ENCODE results near the gene TSC22D1. TPM values are rescaled to one million over a fixed set of nuclear protein-coding genes. Genes with fewer than 3 reads are reported as not detected.
"Not testable (repeated sequence)": the region's sequence is repeated elsewhere in the genome, so short reads cannot be mapped to it uniquely, and the experiment has no call there.

The TSC22D1 gene
- total and polyA plus RNA-seq, 9 donors, result 100 to 369 (median 154) TPM

- Histone ChIP-seq H3K9me3 (no peaks in the 10 kb centered on the region), H3K36me3 (no peaks in the 10 kb centered on the region), H3K4me3 (no peak overlapping the region), H3K27ac (no peak overlapping the region), H3K27me3 (no peaks in the 10 kb centered on the region), H3K4me1 (ENCODE audit: insufficient read depth) (peaks cover 3% of the 10 kb centered on the region)
- intact Hi-C loops (cut with DNase I), result loop anchor here in 1 of 4 donors (10.0 kb wide), 1 partner anchor 69 kb away; no protein-coding TSS in a partner anchor
- no peak for DNase-seq
- WGBS, 3 donors, result 15 to 28% (median 16%) methylated on average over 6 of the region's 6 CpGs
- no peak for TF ChIP-seq EP300 (IDR thresholded peaks at IDR 0.05)
- no peak for TF ChIP-seq CTCF (IDR thresholded peaks at IDR 0.05)
- no peak for TF ChIP-seq POLR2A (IDR thresholded peaks at IDR 0.05)
These were observed 29.6 kb upstream of the TSC22D1 start for GRCh38 chr13:44605721-44606120.

- WGBS, 3 donors, result 7 to 13% (median 11%) methylated on average over 2 of the region's 2 CpGs
- Histone ChIP-seq H3K27me3 (no peaks in the 10 kb centered on the region), H3K27ac (no peak overlapping the region), H3K9me3 (no peaks in the 10 kb centered on the region), H3K4me3 (no peak overlapping the region), H3K4me1 (ENCODE audit: insufficient read depth) (peaks cover 3% of the 10 kb centered on the region), H3K36me3 (no peaks in the 10 kb centered on the region)
- intact Hi-C loops (cut with DNase I), result loop anchor here in 1 of 4 donors (10.0 kb wide), 1 partner anchor 70 kb away; no protein-coding TSS in a partner anchor
- DNase-seq, result peak in 1 of 5 donors; percentile 21
- no peak for TF ChIP-seq EP300 (IDR thresholded peaks at IDR 0.05)
- no peak for TF ChIP-seq POLR2A (IDR thresholded peaks at IDR 0.05)
- no peak for TF ChIP-seq CTCF (IDR thresholded peaks at IDR 0.05)
These were observed 29.1 kb upstream of the TSC22D1 start for GRCh38 chr13:44605275-44605674.

- Histone ChIP-seq H3K9me3 (no peaks in the 10 kb centered on the region), H3K36me3 (no peaks in the 10 kb centered on the region), H3K4me3 (no peak overlapping the region), H3K4me1 (ENCODE audit: insufficient read depth) (peaks cover 3% of the 10 kb centered on the region), H3K27me3 (no peaks in the 10 kb centered on the region), H3K27ac (no peak overlapping the region)
- intact Hi-C loops (cut with DNase I), result loop anchor here in 1 of 4 donors (10.0 kb wide), 1 partner anchor 73 kb away; no protein-coding TSS in a partner anchor
- 43 to 53% (median 51%) methylated on average over 2 of the region's 2 CpGs for WGBS, 3 donors
- no peak for TF ChIP-seq CTCF (IDR thresholded peaks at IDR 0.05)
- TF ChIP-seq EP300 (IDR thresholded peaks at IDR 0.05), result no peak
- TF ChIP-seq POLR2A (IDR thresholded peaks at IDR 0.05), result no peak
- no peak for DNase-seq
These were observed 25.5 kb upstream of the TSC22D1 start for GRCh38 chr13:44601586-44601985.

GRCh38 chr13:44593861-44594592, 17.9 kb upstream of the TSC22D1 start:
- DNase-seq; intact Hi-C loops (cut with DNase I); H3K9me3 ChIP-seq; H3K27ac ChIP-seq; H3K4me1 ChIP-seq (ENCODE audit: insufficient read depth); H3K36me3 ChIP-seq; H3K27me3 ChIP-seq; H3K4me3 ChIP-seq: not testable (repeated sequence)
- WGBS, 3 donors, result 94 to 96% (median 95%) methylated on average over 20 of the region's 20 CpGs

GRCh38 chr13:44592216-44592847, 16.2 kb upstream of the TSC22D1 start:
- Histone ChIP-seq H3K27ac (no peak overlapping the region), H3K4me3 (no peak overlapping the region), H3K36me3 (no peaks in the 10 kb centered on the region), H3K9me3 (no peaks in the 10 kb centered on the region), H3K4me1 (ENCODE audit: insufficient read depth) (no peaks in the 10 kb centered on the region), H3K27me3 (no peaks in the 10 kb centered on the region)
- intact Hi-C loops (cut with DNase I), result no loop called here
- TF ChIP-seq POLR2A (IDR thresholded peaks at IDR 0.05), result no peak
- no peak for TF ChIP-seq EP300 (IDR thresholded peaks at IDR 0.05)
- TF ChIP-seq CTCF (IDR thresholded peaks at IDR 0.05), result no peak
- 92 to 94% (median 93%) methylated on average over 6 of the region's 6 CpGs for WGBS, 3 donors
- no peak for DNase-seq
